NCI-H69 (cell line): ENCODE results near the gene VCL.
A peak's percentile ranks its signal among the peaks of the same experiment; 100 is the strongest.
"Not testable (repeated sequence)": the region's sequence is repeated elsewhere in the genome, so short reads cannot be mapped to it uniquely, and the experiment has no call there.

Experiments
- DNase-seq: peaks from one replicate; lab custom pipeline; 2025; lab: John Stamatoyannopoulos, UW

VCL gene

DNA sequence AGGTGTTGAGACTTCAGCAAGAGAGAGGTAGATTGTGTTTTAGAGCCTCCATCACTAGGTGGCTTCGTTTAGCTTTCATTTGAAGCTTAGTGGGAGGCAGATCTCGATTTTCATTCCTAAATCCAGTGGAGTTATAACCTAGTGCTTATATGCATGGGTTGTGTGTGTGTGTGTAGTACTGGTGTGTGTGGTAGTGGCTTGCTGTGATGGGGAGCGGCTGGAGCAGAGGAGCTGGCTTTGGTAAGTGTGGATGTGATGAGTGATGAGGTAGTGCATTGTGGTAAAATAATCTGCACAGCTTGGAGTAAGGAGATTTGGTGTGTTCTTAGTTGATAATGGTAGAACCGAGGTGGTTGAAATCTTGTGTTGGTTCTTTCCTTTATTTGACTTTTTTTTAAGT is 109.5 kb downstream of the VCL start:
- DNase-seq, result no peak

DNA sequence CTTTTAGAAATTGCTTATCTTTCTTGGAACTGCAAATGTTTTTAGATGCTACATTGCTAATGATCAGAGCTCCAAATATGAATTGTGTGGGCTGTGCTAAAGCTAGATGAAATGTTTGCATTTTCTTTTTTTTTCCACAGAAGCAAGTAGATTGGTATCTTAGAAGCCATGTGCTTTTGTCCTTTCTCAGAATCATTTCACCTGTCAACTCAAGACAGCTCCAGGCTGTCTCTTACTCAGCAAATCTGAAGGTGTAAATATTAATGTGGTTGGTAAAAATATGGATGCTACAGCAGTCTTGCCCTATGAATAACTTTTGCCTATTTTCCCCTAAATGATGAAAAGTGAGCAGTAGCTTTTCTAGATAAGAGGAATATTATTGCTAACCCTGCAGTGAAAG is 111.5 kb downstream of the VCL start:
- no peak for DNase-seq

DNA sequence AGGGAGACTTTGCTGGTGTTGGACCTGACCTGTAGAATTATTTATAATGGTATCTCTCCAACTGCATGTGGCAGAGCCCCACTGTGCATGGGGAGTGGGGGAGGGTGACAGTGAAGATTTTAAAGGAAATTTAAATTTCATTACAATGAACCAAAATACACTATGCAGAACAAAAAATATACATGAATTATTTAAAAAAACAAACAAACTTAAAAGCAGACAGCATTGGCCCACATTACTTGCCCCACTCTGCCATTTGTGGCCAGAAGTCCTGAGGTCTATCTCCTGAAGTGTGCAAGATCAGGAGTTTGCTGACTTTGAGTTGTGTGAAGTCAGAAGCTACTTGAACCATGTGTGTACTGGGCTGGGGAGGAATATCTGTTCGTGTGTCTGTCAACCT is 112.2 kb downstream of the VCL start:
- DNase-seq, result no peak

DNA sequence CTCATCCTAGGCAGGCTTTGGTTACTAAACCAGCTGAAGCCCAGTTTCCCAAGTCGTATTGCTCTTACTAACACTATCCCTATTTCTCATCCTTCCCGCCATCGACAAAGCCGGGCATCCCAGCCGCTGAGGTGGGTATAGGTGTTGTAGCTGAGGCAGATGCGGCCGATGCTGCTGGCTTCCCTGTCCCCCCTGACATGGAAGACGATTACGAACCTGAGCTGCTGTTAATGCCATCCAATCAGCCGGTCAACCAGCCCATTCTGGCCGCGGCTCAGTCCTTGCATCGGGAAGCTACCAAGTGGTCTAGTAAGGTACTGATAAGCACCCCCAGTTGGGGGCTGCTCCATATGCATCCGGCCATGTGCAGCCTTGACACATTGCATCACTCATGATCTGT is 113.9 kb downstream of the VCL start:
- no peak for DNase-seq

DNA sequence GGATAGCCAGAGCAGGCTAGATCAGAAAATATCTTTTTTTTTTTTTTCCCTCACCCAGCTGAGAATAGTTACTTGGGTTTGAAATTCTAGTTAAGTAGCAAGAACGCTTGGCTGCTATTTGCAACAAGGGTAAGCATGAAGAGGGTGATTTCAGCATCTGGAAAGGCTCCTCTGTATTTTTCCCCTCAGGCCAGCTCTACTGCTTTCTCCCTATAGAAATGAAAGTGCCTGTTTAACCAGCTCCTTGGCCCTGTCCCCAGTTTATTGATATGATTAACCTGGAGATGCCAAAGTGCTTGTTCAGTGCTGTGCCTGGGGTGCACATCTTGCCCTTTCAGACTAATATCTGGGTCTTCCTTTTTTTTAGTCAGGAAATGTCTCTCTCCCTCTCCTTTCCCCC is 115.6 kb downstream of the VCL start:
- no peak for DNase-seq

DNA sequence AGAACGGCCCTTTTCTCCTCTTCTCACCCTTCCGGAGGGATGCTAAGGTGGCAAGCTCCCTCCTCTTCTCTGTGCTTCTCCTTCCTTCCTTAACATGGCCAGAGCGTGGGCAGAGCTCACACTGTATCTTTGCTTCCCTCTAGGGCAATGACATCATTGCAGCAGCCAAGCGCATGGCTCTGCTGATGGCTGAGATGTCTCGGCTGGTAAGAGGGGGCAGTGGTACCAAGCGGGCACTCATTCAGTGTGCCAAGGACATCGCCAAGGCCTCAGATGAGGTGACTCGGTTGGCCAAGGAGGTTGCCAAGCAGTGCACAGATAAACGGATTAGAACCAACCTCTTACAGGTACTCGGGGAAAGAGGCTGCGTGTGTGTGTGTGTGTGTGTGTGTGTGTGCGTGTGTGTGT is 116.1 kb downstream of the VCL start:
- DNase-seq, result no peak

DNA sequence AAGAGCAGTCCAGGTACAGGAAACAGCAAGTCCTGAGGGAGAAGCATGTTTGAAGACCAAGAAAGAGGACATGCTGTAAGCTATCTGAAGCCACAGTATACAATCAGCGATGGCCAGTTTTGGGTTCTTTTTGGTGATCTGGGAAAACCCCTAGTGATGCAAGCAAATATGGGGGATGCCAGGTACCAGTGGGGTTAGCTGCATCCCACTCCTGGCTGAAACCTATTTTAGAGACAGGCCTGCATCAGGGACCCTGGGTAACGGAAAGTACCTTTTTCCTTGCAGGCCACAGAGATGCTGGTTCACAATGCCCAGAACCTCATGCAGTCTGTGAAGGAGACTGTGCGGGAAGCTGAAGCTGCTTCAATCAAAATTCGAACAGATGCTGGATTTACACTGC is 119.8 kb downstream of the VCL start:
- no peak for DNase-seq

DNA sequence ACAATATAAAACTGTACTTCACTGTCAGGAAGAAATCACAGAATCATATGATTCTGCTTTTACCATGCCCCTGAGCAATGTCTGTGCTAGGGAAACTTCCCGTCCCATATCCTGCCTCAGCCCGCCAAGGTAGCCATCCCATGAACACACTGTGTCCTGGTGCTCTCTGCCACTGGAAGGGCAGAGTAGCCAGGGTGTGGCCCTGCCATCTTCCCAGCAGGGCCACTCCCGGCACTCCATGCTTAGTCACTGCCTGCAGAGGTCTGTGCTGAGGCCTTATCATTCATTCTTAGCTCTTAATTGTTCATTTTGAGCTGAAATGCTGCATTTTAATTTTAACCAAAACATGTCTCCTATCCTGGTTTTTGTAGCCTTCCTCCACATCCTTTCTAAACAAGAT is 120.9 kb downstream of the VCL start:
- no peak for DNase-seq

DNA sequence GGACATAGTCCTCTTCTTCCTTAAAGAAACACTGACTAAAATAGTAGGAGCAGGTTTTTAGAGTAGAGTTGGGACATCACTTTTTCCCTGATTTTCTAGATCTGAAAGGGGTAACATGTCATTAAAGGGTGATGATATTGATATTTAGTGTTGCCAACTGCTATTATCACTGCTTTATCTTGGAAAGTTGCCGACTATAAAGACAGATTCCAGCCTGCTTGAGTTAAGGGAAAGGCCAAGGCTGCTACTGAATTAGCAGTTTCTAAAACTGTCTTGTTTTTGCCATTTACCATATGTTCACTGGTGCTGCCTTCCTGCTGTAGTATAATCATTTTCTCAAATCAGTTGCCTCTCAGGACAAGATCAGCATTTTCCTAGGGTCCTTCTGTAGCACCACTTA is 123.0 kb downstream of the VCL start:
- no peak for DNase-seq

DNA sequence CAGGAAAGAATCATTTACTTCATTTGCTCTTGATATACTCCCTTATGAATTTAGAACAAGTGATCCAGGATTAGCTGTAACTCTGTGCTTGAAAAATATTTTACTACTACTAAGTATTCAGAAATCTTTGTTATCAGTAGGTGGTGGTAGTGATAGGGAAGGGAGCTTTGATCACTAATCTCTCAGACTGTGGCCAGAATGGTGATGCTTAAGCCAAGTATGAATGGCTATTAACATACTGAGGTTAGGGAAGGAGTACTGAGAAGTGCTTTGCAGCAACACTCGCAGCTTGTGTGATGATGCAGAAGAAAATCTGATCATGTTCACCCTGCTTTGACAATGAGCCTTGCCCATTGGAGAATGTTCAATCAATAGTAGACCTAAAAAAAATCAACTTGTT is 123.5 kb downstream of the VCL start:
- DNase-seq, result no peak

DNA sequence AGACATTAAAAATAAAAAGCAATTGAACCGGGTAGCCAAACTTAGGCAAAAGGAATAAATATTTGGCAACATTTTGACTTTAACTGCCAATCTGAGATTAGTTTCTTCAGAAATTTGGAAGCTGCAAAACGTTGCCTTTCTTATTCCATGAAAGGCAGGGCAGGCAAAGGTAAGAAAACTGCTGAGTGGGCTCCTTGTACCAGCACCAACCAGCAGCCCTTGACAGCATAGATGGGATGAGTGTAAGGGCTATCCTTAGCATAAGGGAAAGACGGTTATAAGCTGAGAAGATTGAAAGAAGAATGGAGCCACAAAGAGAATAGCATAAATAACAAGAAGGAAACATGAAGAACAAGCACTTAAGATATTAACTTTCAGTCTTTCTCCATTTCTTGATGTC is 124.1 kb downstream of the VCL start:
- no peak for DNase-seq

DNA sequence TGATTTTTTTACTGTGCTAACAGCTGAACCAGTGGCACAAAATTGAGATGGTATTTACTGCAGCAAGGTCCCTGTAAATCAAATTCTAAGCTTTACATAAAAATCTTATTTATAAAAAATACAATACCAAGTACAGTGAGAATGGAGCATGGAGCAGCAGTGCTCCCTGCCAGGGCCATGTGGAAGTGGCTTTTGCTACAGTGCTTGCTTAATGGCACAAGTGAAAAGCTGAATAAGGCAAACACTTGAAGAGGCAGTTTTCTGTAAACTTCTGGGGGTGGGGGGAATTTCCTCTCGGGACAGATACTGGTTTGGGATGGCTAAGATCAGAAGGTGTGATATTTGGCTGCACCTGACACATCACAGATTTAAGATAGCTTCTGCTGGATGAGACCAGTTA is 125.2 kb downstream of the VCL start:
- DNase-seq, result no peak

DNA sequence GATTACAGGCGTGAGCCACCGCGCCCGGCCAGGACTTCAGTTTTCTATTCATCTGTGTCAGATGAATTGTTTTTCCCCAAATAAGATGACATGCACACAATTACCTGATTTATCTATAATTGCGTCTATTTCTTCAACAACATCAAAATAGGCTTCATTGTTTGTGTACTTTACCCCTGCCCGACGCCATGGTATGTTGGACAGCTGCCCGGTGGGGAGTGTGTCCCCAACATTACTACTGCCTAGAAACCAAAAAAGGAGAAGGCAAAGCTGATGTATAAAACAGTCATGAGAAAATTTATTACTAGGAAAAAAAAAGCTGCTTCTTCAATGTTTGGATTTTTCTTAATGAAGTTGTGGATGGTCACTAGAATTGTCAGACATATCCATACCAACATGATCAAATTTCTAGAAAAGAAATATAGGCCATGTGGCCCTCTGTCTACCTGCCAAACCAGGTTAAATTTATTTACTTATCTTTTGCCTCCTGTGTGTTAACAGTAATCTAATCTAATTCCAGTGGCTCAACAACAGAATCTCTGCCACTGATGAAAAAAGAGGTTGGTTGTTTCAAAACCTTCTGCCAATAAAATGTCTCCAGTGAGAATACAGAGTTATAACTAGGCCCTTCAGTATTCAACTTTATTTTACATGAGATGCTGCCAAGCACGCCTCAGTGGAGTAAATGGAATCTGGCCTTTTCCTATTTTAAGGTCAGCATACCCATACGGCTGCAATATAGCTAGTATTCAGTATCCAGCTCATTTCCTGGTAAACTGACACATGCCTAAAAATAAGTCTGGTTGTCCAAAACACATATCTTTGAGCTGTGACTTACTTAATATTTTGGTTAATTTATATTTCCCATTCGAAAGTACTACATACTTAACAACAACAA is 136.3 kb downstream of the VCL start:
- DNase-seq, result peak; percentile 42

DNA sequence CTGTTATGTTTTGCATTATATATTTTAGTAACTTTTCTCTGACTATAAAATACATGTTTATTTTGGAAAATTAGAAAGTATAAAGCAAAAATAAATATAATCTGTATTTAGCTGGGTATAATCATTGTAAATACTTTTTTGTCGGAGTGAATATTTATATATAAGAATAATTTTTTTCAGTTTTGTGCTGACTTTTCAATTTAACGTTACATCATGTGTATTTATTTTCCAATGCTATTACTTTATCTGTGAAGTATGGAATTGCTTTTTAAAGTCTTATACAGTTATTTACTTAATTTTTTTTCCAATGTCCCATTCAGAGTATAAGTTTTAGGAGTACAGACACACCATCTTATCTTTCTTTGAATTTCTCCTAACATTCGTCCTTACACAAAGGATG is 137.5 kb downstream of the VCL start:
- no peak for DNase-seq

DNA sequence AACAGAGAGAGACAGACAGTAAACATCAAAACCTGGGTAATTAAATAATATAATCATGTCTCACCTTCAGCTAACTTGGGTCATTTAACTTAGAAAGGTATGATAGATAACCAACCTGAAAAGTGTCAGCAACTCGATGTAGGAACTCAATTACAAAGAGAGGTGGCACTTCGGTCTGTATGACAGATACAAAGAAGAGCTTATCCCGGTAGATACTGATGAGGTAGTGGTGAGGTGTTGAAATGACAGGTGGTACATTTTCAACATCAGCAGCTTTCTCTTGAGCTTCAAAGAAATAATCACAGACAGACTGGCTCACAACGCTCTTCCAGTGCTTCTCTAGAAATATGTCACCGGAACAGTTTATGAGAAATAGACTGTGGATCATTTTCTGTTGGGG is 140.1 kb downstream of the VCL start:
- no peak for DNase-seq

DNA sequence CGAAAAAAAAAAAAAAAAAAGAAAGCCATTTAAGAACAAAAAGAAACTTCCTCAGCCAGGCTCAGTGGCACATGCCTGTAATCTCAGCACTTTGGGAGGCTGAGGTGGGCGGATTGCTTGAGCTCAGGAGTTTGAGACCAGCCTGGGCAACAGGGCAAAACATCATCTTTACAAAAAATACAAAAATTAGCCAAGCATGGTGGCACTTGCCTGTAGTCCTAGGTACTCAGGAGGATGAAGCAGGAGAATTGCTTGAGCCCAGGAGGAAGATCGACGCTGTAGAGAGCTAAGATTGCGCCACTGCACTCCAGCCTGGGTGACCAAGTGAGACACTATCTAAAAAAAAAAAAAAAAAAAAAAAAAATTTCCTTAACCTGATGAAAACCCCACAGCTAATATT is 140.7 kb downstream of the VCL start:
- not testable (repeated sequence) for DNase-seq

DNA sequence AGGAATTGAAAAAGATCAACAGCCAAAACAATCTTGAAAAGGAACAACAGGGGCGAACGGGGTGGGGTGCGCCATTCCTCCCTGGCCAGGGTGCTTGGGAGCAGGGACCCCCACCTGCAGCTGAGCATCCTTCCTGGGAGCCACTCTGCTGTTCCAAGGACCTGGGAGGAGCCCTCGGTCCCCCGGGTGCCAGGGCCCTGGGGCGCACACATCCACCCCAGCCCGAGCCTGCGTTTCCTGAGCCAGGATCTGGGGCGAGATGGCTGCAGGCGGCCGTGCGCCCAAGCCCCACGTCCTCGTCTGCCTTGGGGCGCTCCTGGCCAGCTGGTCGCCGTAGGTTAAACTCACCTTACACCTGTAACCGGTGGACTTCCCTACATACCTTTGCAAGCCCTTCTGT is 142.1 kb downstream of the VCL start:
- no peak for DNase-seq

DNA sequence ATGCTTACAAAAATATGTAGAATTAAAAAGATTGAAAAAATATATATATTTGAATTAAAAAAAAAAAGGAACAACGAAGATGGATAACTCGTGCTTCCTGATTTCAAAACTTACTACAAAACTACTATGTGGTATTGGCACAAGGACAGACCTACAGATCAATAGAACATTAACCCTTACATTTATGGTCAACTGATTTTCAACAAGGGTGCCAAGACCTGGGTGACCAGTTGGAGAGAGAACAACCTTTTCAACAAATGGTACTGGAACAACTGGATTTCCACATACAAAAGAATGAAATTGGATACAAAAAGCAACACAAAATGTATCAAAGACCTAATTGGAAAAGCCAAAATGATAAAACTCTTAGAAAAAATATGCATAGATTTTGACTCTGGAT is 142.6 kb downstream of the VCL start:
- no peak for DNase-seq

DNA sequence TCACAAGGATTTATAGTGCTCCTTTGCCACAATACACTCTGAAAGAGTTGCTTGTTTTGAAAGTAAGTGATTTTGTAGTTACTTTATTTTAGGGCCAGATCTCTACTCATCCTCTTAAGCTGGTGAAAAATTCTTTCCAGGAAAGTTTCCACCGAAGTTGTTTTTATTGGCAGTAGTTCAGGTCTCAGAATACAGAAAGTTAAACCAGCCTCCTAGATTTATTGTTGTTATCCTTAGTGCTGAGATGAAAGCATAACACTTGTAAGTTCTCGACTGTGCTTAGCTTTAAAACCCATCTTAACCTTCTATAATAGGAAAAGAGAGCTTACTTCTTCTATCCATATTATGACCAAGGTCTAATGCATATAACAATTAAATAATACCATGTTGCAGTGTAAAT is 147.2 kb downstream of the VCL start:
- DNase-seq, result no peak

DNA sequence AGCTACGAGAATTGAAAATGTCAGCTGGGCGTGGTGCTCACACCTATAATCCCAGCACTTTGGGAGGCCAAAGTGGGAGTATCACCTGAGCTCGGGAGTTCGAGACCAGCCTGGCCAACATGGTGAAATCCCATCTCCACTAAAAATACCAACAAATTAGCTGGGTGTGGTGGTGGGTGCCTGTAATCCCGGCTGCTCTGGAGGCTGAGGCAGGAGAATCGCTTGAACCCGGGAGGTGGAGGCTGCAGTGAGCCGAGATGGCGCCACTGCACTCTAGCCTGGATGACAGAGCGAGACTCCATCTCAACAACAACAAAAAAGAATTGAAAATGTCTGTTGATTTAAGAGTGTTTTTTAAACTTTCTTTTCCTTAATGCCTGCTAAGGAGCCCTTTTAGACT is 149.1 kb downstream of the VCL start:
- not testable (repeated sequence) for DNase-seq

DNA sequence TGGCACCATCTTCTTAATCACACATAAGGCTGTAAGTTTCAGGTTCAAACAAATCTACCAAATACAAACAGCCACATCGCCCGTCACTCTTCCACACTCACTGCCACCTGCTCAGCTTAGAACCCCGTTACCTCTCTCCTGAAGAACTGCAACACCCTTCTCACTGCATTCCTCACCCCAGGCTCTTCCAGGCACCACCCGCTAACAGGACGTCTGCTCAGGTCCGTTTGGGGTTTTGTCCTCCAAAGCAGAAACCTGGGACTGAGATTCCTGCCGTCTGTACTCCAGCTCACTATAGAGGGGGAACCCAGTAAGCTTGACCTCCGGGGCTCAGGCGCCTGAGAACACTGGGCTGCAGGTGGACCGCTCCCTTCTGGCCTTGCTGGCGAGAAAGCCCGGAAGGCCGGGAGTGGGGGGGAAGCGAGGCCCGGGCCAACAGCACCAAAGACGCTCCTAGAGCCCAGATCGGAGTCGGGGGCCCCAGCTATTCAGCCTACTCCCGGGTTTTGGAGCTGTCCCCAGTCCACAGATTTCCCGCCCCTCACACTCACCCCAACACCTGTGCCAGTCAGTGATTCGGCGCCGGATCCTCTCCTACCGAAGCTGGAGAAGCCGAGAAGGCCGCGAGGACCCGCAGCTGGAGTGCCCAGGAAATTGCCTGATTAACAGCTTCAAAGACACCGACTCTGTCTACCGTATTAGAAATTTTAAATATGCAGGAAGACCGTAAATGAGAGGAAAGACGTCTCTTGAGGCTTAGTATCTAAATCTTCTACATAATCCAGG is 152.5 kb downstream of the VCL start, which contains the start of gene AP3M1:
Gene AP3M1 (minus strand): TSS at position 625 of the 786 bp plus-strand sequence. CDS start 12,449 bp downstream, outside the sequence.
- peak; percentile 92 for DNase-seq

DNA sequence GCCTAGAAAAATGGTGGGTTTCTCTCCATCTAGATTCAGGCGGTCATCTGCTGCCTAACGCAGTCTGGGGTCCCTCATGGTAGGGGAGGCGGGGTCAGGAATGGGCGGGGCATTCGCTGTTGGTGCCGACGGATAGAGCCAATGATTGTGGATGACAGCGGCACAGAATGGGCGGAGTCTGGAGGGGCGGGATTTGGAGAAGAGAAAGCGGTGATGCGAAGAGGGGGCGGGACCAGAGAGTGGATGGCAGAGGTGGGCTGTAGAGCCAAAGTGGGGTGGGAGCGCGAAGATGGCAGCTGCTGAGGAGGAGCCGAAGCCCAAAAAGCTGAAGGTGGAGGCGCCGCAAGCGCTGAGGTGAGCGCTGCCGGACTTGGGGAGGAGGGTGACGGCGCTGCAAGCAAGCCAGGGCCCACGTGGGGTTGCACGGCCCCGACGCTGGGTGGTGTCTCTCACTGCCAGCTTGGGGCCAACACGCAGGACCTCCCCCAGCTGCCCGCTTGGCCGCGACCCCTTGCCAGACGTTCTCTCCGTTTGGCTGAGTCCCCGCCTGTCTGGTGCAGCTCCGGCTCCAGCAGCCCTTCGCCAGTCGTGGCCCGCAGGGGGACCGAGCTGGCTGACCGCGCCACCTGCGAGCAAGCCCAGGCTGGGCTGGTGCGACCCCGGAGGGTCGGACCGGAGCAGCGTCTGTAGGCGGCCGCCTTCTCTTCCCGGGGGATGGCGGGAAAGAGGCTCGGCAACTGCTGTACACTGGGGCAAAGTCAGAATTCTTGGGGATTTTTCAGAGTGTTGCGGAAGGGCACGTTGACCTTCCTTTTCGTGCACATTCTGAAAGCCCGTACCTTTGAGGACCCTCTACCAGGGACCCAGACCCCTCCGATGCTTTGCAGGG is 153.3 kb downstream of the VCL start, which contains the start of gene ADK:
Gene ADK (plus strand): TSS at position 232 of the 889 bp plus-strand sequence. CDS start 58 bp downstream, at position 290.
- DNase-seq, result peak; percentile 96
